ENCODE data around the gene ENDOG. TPM values are rescaled to one million over a fixed set of nuclear protein-coding genes. Genes with fewer than 3 reads are reported as not detected.

ENDOG gene
- total RNA-seq = 21.5 TPM
- polyA plus RNA-seq = 11.0 TPM
- long read RNA-seq, donor 1, partial matches to known transcripts = 0 of 1 reads
- long read RNA-seq, donor 1, other reads (novel, unspliced or antisense) = 0 of 1 reads
- long read RNA-seq, donor 2 = 0 reads
- long read RNA-seq, donor 3, transcript ENDOG-201 (3 exons, 1,172 nt) = major isoform, 17 of 33 reads
- long read RNA-seq, donor 3, partial matches to known transcripts = 5 of 33 reads
- long read RNA-seq, donor 3, other reads (novel, unspliced or antisense) = 11 of 33 reads
- long read RNA-seq, donor 4, transcript ENDOG-201 (3 exons, 1,172 nt) = major isoform, 6 of 6 reads
- long read RNA-seq, donor 4, partial matches to known transcripts = 0 of 6 reads
- long read RNA-seq, donor 4, other reads (novel, unspliced or antisense) = 0 of 6 reads
- long read RNA-seq, donor 5, transcript ENDOG-201 (3 exons, 1,172 nt) = major isoform, 26 of 26 reads
- long read RNA-seq, donor 5, partial matches to known transcripts = 0 of 26 reads
- long read RNA-seq, donor 5, other reads (novel, unspliced or antisense) = 0 of 26 reads
- long read RNA-seq, donor 6, transcript ENDOG-201 (3 exons, 1,172 nt) = major isoform, 8 of 8 reads
- long read RNA-seq, donor 6, partial matches to known transcripts = 0 of 8 reads
- long read RNA-seq, donor 6, other reads (novel, unspliced or antisense) = 0 of 8 reads
- long read RNA-seq, donor 7, partial matches to known transcripts = 16 of 20 reads
- long read RNA-seq, donor 7, other reads (novel, unspliced or antisense) = 0 of 20 reads
- long read RNA-seq, donor 8, transcript ENDOG-201 (3 exons, 1,172 nt) = major isoform, 6 of 12 reads
- long read RNA-seq, donor 8, partial matches to known transcripts = 6 of 12 reads
- long read RNA-seq, donor 8, other reads (novel, unspliced or antisense) = 0 of 12 reads
- long read RNA-seq, donor 9, partial matches to known transcripts = 0 of 4 reads
- long read RNA-seq, donor 9, other reads (novel, unspliced or antisense) = 0 of 4 reads
- long read RNA-seq, donor 10, transcript ENDOG-201 (3 exons, 1,172 nt) = major isoform, 9 of 9 reads
- long read RNA-seq, donor 10, partial matches to known transcripts = 0 of 9 reads
- long read RNA-seq, donor 10, other reads (novel, unspliced or antisense) = 0 of 9 reads

DNA sequence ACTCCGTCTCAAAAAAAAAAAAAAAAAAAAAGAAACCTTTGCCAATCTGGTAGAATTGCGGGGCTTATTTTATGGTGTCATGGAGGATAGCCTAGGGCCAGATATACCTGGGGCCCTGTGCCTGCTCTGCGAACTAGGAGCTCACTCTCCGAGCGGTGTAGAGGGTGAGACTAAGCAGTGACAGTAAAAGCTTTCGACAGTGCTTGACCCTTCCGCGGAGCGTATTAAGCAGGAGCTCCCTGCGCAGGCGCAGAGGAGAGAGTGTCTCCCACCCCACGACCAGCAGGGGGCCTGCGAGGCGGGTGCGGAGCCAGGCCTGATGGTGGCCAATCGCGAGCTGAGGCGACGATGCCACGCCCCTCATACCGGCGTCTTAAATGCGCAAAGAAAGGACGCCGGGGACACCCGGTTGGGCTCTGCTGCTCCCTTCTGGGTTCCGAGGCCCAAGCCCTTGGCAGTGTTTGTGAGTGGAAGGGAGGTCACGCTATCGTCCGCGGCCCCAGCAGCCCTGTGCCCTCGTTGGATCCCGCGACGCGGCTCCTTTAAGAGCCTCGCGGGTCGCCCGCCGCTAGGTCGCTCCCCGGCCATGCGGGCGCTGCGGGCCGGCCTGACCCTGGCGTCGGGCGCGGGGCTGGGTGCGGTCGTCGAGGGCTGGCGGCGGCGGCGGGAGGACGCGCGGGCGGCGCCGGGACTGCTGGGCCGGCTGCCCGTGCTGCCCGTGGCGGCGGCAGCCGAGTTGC is at the start of gene ENDOG:
ENDOG (plus strand) TSS at position 402 of the 740 bp plus-strand sequence; CDS start at position 587, 185 bp downstream.
- WGBS = under 1% methylated on average over 70 of the region's 70 CpGs

GRCh38 chr9:128768606-128769005 is 49.7 kb upstream of the ENDOG start:
- no peak for DNase-seq (ENCODE audit: low read depth in 6 of 9, low spot score in 9 of 9)
- Histone ChIP-seq H3K4me1 (ENCODE audit: control insufficient read depth in 2 of 2, insufficient read depth in 2 of 2, low read length in 2 of 2) (peaks cover 11 to 20% of the 10 kb centered on the region in 2 donors), H3K27ac (ENCODE audit: low read depth in 1 of 2, low read length in 1 of 2) (no peak overlapping the region), H3K9me3 (ENCODE audit: control insufficient read depth in 2 of 2, insufficient read depth in 1 of 2, low read length in 1 of 2) (no peaks in the 10 kb centered on the region), H3K27me3 (ENCODE audit: control insufficient read depth in 2 of 2, insufficient read depth in 1 of 2, low read length in 1 of 2) (no peaks in the 10 kb centered on the region), H3K4me3 (ENCODE audit: low read length in 2 of 2) (no peak overlapping the region), H3K36me3 (ENCODE audit: control insufficient read depth in 2 of 2, insufficient read depth in 2 of 2, low read length in 1 of 2) (peaks cover 14 to 18% of the 10 kb centered on the region in 2 donors)
- WGBS = 99% methylated on average over 6 of the region's 6 CpGs

More for the DNA sequence above, at the start of gene ENDOG:
- peak; percentile 86 to 97 (median 95) for DNase-seq (ENCODE audit: low read depth in 6 of 9, low spot score in 9 of 9)
- H3K4me3 ChIP-seq (ENCODE audit: low read length in 2 of 2) = peak within 1 kb of the TSS; percentile 65 to 68
- peaks cover 19 to 23% of the 10 kb centered on the region in 2 donors for H3K36me3 ChIP-seq (ENCODE audit: control insufficient read depth in 2 of 2, insufficient read depth in 2 of 2, low read length in 1 of 2)
- H3K4me1 ChIP-seq (ENCODE audit: control insufficient read depth in 2 of 2, insufficient read depth in 2 of 2, low read length in 2 of 2) = peaks cover 0 to 11% of the 10 kb centered on the region in 2 donors
- peaks cover 0 to 6% of the 10 kb centered on the region in 2 donors for H3K9me3 ChIP-seq (ENCODE audit: control insufficient read depth in 2 of 2, insufficient read depth in 1 of 2, low read length in 1 of 2)
- peaks cover 0 to 2% of the 10 kb centered on the region in 2 donors for H3K27me3 ChIP-seq (ENCODE audit: control insufficient read depth in 2 of 2, insufficient read depth in 1 of 2, low read length in 1 of 2)
- peak within 1 kb of the TSS; percentile 37 to 83 for H3K27ac ChIP-seq (ENCODE audit: low read depth in 1 of 2, low read length in 1 of 2)

DNA sequence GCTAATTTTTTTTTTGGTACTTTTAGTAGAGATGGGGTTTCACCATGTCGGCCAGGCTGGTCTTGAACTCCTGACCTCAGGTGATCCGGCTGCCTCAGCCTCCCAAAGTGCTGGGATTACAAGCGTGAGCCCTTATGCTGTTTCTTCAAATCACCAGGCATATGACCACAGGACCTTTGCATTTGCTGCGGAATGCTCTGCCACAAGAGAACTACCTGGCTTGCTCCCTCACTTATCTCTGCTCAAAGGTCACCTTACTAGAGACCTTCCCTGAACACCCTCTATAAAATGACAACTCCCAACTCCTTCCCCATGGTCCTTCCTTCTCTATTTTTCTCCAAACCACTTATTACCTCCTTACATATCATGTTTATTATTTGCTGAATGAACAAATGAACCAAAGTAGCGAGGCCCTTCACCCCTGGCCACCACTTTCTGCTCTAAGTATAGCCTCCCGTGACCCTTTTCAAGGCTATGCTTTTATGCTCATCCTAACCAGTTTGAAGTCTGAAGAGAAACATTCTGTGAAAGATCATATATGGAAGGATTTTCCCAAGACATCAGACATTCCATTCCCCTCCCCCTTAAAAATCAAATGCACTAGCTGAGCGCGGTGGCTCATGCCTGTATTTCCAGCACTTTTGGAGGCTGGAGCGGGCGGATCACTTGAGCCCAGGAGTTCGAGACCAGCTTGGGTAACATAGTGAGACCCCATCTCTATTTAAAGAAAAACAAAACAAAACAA is 47.8 kb upstream of the ENDOG start:
- peaks cover 9 to 10% of the 10 kb centered on the region in 2 donors for H3K36me3 ChIP-seq (ENCODE audit: control insufficient read depth in 2 of 2, insufficient read depth in 2 of 2, low read length in 1 of 2)
- H3K9me3 ChIP-seq (ENCODE audit: control insufficient read depth in 2 of 2, insufficient read depth in 1 of 2, low read length in 1 of 2) = peaks cover 0 to 2% of the 10 kb centered on the region in 2 donors
- peaks cover 11 to 18% of the 10 kb centered on the region in 2 donors for H3K4me1 ChIP-seq (ENCODE audit: control insufficient read depth in 2 of 2, insufficient read depth in 2 of 2, low read length in 2 of 2)
- DNase-seq (ENCODE audit: low read depth in 6 of 9, low spot score in 9 of 9) = no peak
- H3K27me3 ChIP-seq (ENCODE audit: control insufficient read depth in 2 of 2, insufficient read depth in 1 of 2, low read length in 1 of 2) = no peaks in the 10 kb centered on the region
- H3K27ac ChIP-seq (ENCODE audit: low read depth in 1 of 2, low read length in 1 of 2) = peak overlapping the region; percentile 81 to 95
- H3K4me3 ChIP-seq (ENCODE audit: low read length in 2 of 2) = peak overlapping the region; percentile 72 to 77
- WGBS = 91% methylated on average over 11 of the region's 11 CpGs

DNA sequence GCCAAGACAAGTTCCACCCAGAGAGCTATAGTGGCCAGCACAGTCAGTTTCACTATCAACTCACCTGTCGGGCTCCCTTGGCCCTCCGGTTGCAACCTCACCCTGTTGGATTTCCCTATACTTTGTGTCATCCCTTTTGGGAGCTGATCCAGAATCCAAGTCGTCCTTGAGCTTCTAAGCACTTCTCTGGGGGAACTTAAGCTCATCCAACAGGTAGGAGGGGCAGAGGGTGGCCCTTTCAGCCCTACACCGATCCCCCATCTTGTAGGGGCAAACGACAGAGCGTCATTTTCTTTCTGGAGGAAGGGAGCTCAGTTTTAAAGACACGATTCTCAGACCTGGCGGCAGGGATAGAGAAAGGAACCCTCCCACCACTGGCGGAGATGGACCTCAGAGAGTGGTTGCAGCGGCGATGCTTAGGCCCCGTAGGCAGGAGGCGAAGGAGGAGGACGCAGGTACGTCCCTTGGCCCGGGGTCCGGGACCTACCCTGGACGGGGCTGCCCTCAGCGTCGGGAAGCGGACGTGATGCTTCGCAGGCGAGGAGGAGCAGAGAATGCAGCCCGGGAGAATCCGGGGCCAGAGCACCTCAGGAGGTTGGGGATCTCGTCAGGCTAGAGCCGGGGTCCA is 47.1 kb upstream of the ENDOG start:
- Histone ChIP-seq H3K4me3 (ENCODE audit: low read length in 2 of 2) (peak overlapping the region; percentile 72 to 77), H3K27me3 (ENCODE audit: control insufficient read depth in 2 of 2, insufficient read depth in 1 of 2, low read length in 1 of 2) (no peaks in the 10 kb centered on the region), H3K9me3 (ENCODE audit: control insufficient read depth in 2 of 2, insufficient read depth in 1 of 2, low read length in 1 of 2) (peaks cover 0 to 9% of the 10 kb centered on the region in 2 donors), H3K36me3 (ENCODE audit: control insufficient read depth in 2 of 2, insufficient read depth in 2 of 2, low read length in 1 of 2) (peaks cover 6 to 8% of the 10 kb centered on the region in 2 donors), H3K4me1 (ENCODE audit: control insufficient read depth in 2 of 2, insufficient read depth in 2 of 2, low read length in 2 of 2) (peaks cover 11 to 15% of the 10 kb centered on the region in 2 donors), H3K27ac (ENCODE audit: low read depth in 1 of 2, low read length in 1 of 2) (peak overlapping the region; percentile 81 to 95)
- peak in 4 of 9 donors; percentile 12 to 53 (median 30) for DNase-seq (ENCODE audit: low read depth in 6 of 9, low spot score in 9 of 9)
- whole genome bisulfite sequencing = 1% methylated on average over 28 of the region's 28 CpGs

DNA sequence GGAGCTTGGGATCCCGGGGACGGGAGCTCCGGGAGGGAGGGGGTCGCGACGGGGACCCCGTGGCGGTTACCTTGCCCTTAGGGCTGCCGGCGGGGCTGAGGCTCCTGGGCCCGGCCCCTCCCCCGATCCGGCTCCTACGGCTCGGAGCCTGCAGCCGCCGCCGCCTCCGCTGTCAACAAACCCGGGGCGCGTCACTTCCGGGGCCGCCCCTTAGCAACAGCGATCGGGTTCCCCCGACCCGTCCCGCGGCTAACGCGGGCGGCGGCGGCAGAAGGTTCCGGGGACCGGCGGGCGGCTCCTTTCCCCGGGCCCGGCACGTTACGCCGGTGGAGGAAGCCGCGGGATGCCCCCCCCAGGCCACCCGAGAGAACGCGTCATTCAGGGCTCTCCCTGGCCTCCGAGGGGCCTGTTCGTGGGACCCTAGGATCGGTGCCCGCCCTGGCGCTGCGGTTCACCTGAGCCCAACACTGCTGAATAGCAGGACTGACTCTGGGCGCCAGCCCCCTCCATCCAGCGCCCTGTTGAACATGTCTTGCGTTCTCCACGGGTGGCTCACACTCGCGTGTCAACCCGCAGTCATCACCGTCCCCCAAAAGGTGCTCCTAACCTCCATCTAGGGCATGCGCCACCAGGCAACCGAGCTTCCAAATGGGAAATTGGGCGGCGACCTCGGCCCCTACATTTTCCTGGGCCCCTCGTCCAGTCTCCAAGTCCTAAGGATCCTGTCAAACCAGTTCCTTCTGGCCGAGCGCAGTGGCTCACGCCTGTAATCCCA is 46.4 kb upstream of the ENDOG start, which contains the start of gene ZER1:
ZER1 (minus strand) TSS at position 183 of the 775 bp plus-strand sequence. CDS start 16,362 bp downstream, outside the sequence.
- H3K27ac ChIP-seq (ENCODE audit: low read depth in 1 of 2, low read length in 1 of 2) = peak within 1 kb of the TSS; percentile 85 to 95
- peaks cover 0 to 11% of the 10 kb centered on the region in 2 donors for H3K9me3 ChIP-seq (ENCODE audit: control insufficient read depth in 2 of 2, insufficient read depth in 1 of 2, low read length in 1 of 2)
- 2% methylated on average over 72 of the region's 72 CpGs for WGBS
- peaks cover 6 to 8% of the 10 kb centered on the region in 2 donors for H3K36me3 ChIP-seq (ENCODE audit: control insufficient read depth in 2 of 2, insufficient read depth in 2 of 2, low read length in 1 of 2)
- peaks cover 11 to 15% of the 10 kb centered on the region in 2 donors for H3K4me1 ChIP-seq (ENCODE audit: control insufficient read depth in 2 of 2, insufficient read depth in 2 of 2, low read length in 2 of 2)
- DNase-seq (ENCODE audit: low read depth in 6 of 9, low spot score in 9 of 9) = peak; percentile 46 to 96 (median 91)
- H3K27me3 ChIP-seq (ENCODE audit: control insufficient read depth in 2 of 2, insufficient read depth in 1 of 2, low read length in 1 of 2) = no peaks in the 10 kb centered on the region
- peak within 1 kb of the TSS; percentile 72 to 77 for H3K4me3 ChIP-seq (ENCODE audit: low read length in 2 of 2)

DNA sequence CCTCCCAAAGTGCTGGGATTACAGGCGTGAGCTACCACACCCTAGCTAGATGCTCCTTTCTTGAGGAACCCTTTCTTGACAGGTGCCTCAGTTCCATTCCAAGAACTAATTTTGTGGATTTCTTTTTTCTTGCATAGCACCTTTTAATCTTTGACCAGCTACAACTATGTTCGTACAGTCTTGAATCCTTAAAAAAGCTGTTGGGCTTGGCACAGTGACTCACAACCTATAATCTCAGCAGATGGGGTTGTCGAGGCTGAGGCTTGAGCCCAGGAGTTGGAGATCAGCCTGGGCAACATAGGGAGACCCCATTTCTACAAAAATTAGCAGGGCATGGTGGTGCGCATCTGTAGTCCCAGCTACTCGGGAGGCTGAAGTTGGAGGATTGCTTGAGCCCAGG is 45.3 kb upstream of the ENDOG start:
- no peak overlapping the region for H3K27ac ChIP-seq (ENCODE audit: low read depth in 1 of 2, low read length in 1 of 2)
- peaks cover 0 to 11% of the 10 kb centered on the region in 2 donors for H3K9me3 ChIP-seq (ENCODE audit: control insufficient read depth in 2 of 2, insufficient read depth in 1 of 2, low read length in 1 of 2)
- 98% methylated on average over 5 of the region's 5 CpGs for WGBS
- peaks cover 11 to 15% of the 10 kb centered on the region in 2 donors for H3K4me1 ChIP-seq (ENCODE audit: control insufficient read depth in 2 of 2, insufficient read depth in 2 of 2, low read length in 2 of 2)
- H3K4me3 ChIP-seq (ENCODE audit: low read length in 2 of 2) = no peak overlapping the region
- no peaks in the 10 kb centered on the region for H3K27me3 ChIP-seq (ENCODE audit: control insufficient read depth in 2 of 2, insufficient read depth in 1 of 2, low read length in 1 of 2)
- DNase-seq (ENCODE audit: low read depth in 6 of 9, low spot score in 9 of 9) = no peak
- peaks cover 0 to 1% of the 10 kb centered on the region in 2 donors for H3K36me3 ChIP-seq (ENCODE audit: control insufficient read depth in 2 of 2, insufficient read depth in 2 of 2, low read length in 1 of 2)

DNA sequence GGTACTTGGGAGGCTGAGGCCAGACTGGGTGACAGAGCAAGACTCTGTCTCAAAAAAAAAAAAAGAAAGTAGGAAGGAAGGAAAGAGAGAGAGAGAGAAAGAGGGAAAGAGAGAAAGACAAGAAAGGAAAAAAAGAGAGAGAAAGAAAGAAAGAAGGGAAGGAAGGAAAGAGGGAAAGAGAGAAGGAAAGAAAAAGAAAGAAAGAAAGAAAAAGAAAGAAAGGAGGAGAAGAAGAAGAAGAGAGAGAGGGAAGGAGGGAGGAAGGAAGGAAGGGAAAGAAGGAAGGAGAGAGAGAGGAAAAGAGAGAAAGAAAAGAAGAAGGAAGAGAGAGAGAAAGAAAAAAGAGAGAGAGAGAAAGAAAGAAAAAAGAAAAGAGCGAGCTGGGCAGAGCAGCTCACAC is 43.5 kb upstream of the ENDOG start:
- H3K4me3 ChIP-seq (ENCODE audit: low read length in 2 of 2) = no peak overlapping the region
- H3K27ac ChIP-seq (ENCODE audit: low read depth in 1 of 2, low read length in 1 of 2) = no peak overlapping the region
- DNase-seq (ENCODE audit: low read depth in 6 of 9, low spot score in 9 of 9) = no peak
- no peaks in the 10 kb centered on the region for H3K36me3 ChIP-seq (ENCODE audit: control insufficient read depth in 2 of 2, insufficient read depth in 2 of 2, low read length in 1 of 2)
- peaks cover 11 to 15% of the 10 kb centered on the region in 2 donors for H3K4me1 ChIP-seq (ENCODE audit: control insufficient read depth in 2 of 2, insufficient read depth in 2 of 2, low read length in 2 of 2)
- peaks cover 0 to 11% of the 10 kb centered on the region in 2 donors for H3K9me3 ChIP-seq (ENCODE audit: control insufficient read depth in 2 of 2, insufficient read depth in 1 of 2, low read length in 1 of 2)
- no peaks in the 10 kb centered on the region for H3K27me3 ChIP-seq (ENCODE audit: control insufficient read depth in 2 of 2, insufficient read depth in 1 of 2, low read length in 1 of 2)
- 86% methylated on average over 1 of the region's 1 CpG for WGBS
